GM19023 (cell line): ENCODE measurements around the gene NINJ1.
A peak's percentile ranks its signal among the peaks of the same experiment; 100 is the strongest.
"Not testable (repeated sequence)": the region's sequence is repeated elsewhere in the genome, so short reads cannot be mapped to it uniquely, and the experiment has no call there.

Experiments
- ATAC-seq: cut with Tn5 transposase; IDR thresholded peaks from one replicate; pipeline ENCODE4 v1.9.1; 2021; ENCODE audit warnings: mild to moderate bottlenecking, moderate library complexity; ENCODE audit not compliant: unreplicated experiment

NINJ1 gene

GRCh38 chr9:93107151-93107824, 26.8 kb downstream of the NINJ1 start:
- no peak for ATAC-seq

GRCh38 chr9:93105620-93106019, 28.4 kb downstream of the NINJ1 start:
- no peak for ATAC-seq

- not testable (repeated sequence) for ATAC-seq
Measured at GRCh38 chr9:93101086-93101485, 33.0 kb downstream of the NINJ1 start.

GRCh38 chr9:93100276-93100636, 33.8 kb downstream of the NINJ1 start:
- ATAC-seq, result no peak

- no peak for ATAC-seq
Measured at GRCh38 chr9:93099551-93100275, 34.3 kb downstream of the NINJ1 start.

GRCh38 chr9:93098236-93098946, 35.7 kb downstream of the NINJ1 start:
- no peak for ATAC-seq

- no peak for ATAC-seq
Measured at GRCh38 chr9:93097511-93098201, 36.4 kb downstream of the NINJ1 start.

- ATAC-seq, result no peak
Measured at GRCh38 chr9:93096811-93097382, 37.2 kb downstream of the NINJ1 start.

GRCh38 chr9:93096131-93096802, 37.8 kb downstream of the NINJ1 start, which contains the start of gene CARD19:
TSS of gene CARD19 (plus strand) at chr9:93096217. CDS start at chr9:93096346, 129 bp downstream.
- peak; percentile 55 for ATAC-seq

GRCh38 chr9:93095205-93096130, 38.6 kb downstream of the NINJ1 start:
- ATAC-seq, result peak; percentile 61

GRCh38 chr9:93094658-93095204, 39.3 kb downstream of the NINJ1 start:
- no peak for ATAC-seq

- no peak for ATAC-seq
Measured at GRCh38 chr9:93093877-93094657, 40.0 kb downstream of the NINJ1 start.

- no peak for ATAC-seq
Measured at GRCh38 chr9:93093127-93093876, 40.7 kb downstream of the NINJ1 start.

- no peak for ATAC-seq
Measured at GRCh38 chr9:93092251-93092991, 41.6 kb downstream of the NINJ1 start.

GRCh38 chr9:93091453-93092081, 42.5 kb downstream of the NINJ1 start:
- ATAC-seq, result no peak

- no peak for ATAC-seq
Measured at GRCh38 chr9:93091056-93091452, 43.0 kb downstream of the NINJ1 start.
